ENCODE data around the gene HPCAL4. TPM values are rescaled to one million over a fixed set of nuclear protein-coding genes. Genes with fewer than 3 reads are reported as not detected.

Gene HPCAL4
- total RNA-seq, 4 donors from 2014 or later = 0.83 TPM; not detected in 3

- Histone ChIP-seq H3K4me1 (no peaks in the 10 kb centered on the region), H3K27me3 (no peaks in the 10 kb centered on the region), H3K9me3 (no peaks in the 10 kb centered on the region), H3K27ac (no peak overlapping the region), H3K4me3 (no peak overlapping the region), H3K36me3 (no peaks in the 10 kb centered on the region)
- DNase-seq = no peak
- TF ChIP-seq POLR2A (IDR thresholded peaks at IDR 0.05) (no peak), CTCF (IDR thresholded peaks at IDR 0.05) (no peak)
Measured at GRCh38 chr1:39648496-39648895, 42.7 kb downstream of the HPCAL4 start.

GRCh38 chr1:39647247-39647646 lies 44.0 kb downstream of the HPCAL4 start:
- Histone ChIP-seq H3K27ac (peak overlapping the region in 2 of 4 donors; percentile 35 to 39), H3K27me3 (no peaks in the 10 kb centered on the region)
- TF ChIP-seq POLR2A (IDR thresholded peaks at IDR 0.05) = no peak

GRCh38 chr1:39646232-39647081 lies 44.8 kb downstream of the HPCAL4 start:
- DNase-seq = no peak
- H3K36me3 ChIP-seq = no peaks in the 10 kb centered on the region
- no peaks in the 10 kb centered on the region for H3K4me1 ChIP-seq
- H3K9me3 ChIP-seq = no peaks in the 10 kb centered on the region
- H3K27ac ChIP-seq = peak overlapping the region in 2 of 4 donors; percentile 35 to 39
- no peak for TF ChIP-seq POLR2A (IDR thresholded peaks at IDR 0.05)
- TF ChIP-seq CTCF (IDR thresholded peaks at IDR 0.05) = no peak
- no peaks in the 10 kb centered on the region for H3K27me3 ChIP-seq
- H3K4me3 ChIP-seq = no peak overlapping the region

More at GRCh38 chr1:39647247-39647646, 44.0 kb downstream of the HPCAL4 start:
- Histone ChIP-seq H3K4me1 (no peaks in the 10 kb centered on the region), H3K36me3 (no peaks in the 10 kb centered on the region), H3K4me3 (no peak overlapping the region), H3K9me3 (no peaks in the 10 kb centered on the region)
- no peak for DNase-seq

- DNase-seq = no peak
- Histone ChIP-seq H3K36me3 (no peaks in the 10 kb centered on the region), H3K27me3 (no peaks in the 10 kb centered on the region), H3K27ac (no peak overlapping the region), H3K4me1 (no peaks in the 10 kb centered on the region), H3K4me3 (no peak overlapping the region), H3K9me3 (no peaks in the 10 kb centered on the region)
- TF ChIP-seq CTCF (IDR thresholded peaks at IDR 0.05) (no peak), POLR2A (IDR thresholded peaks at IDR 0.05) (no peak)
Measured at GRCh38 chr1:39645411-39646043, 45.7 kb downstream of the HPCAL4 start.

- no peaks in the 10 kb centered on the region for H3K27me3 ChIP-seq
- H3K27ac ChIP-seq = no peak overlapping the region
- TF ChIP-seq POLR2A (IDR thresholded peaks at IDR 0.05) (no peak), CTCF (IDR thresholded peaks at IDR 0.05) (no peak)
- DNase-seq = no peak
- H3K9me3 ChIP-seq = no peaks in the 10 kb centered on the region
- H3K4me3 ChIP-seq = no peak overlapping the region
- H3K36me3 ChIP-seq = no peaks in the 10 kb centered on the region
- H3K4me1 ChIP-seq = peaks cover 0 to 6% (median 2%) of the 10 kb centered on the region in 4 donors
Measured at GRCh38 chr1:39643705-39644104, 47.5 kb downstream of the HPCAL4 start.

GRCh38 chr1:39642796-39643195 lies 48.4 kb downstream of the HPCAL4 start:
- H3K4me3 ChIP-seq = no peak overlapping the region
- H3K4me1 ChIP-seq = peaks cover 0 to 6% (median 2%) of the 10 kb centered on the region in 4 donors
- no peak overlapping the region for H3K27ac ChIP-seq
- DNase-seq = no peak
- no peaks in the 10 kb centered on the region for H3K27me3 ChIP-seq
- no peaks in the 10 kb centered on the region for H3K36me3 ChIP-seq
- TF ChIP-seq POLR2A (IDR thresholded peaks at IDR 0.05) (no peak), CTCF (IDR thresholded peaks at IDR 0.05) (no peak)
- H3K9me3 ChIP-seq = no peaks in the 10 kb centered on the region
